Glutamatergic neuron (in vitro differentiated cells): Measurements from ENCODE around the gene KRT72. TPM values are rescaled to one million over a fixed set of nuclear protein-coding genes. Genes with fewer than 3 reads are reported as not detected.

Experiments
- DNase-seq: peaks from one replicate; pipeline ENCODE4 v3.0.0; 2022
- H3K27ac Mint-ChIP-seq: one replicate; pipeline ENCODE4 v1.8.0; 2020; ENCODE audit warnings: mild to moderate bottlenecking, mixed read lengths, inconsistent platforms; ENCODE audit not compliant: unreplicated experiment
- H3K27me3 Mint-ChIP-seq: one replicate; pipeline ENCODE4 v1.8.0; 2020; ENCODE audit warnings: mild to moderate bottlenecking, moderate library complexity, mixed read lengths, inconsistent platforms; ENCODE audit not compliant: unreplicated experiment
- H3K36me3 Mint-ChIP-seq: one replicate; pipeline ENCODE4 v1.8.0; 2020; ENCODE audit warnings: mild to moderate bottlenecking, mixed read lengths, inconsistent platforms; ENCODE audit not compliant: unreplicated experiment
- H3K4me1 Mint-ChIP-seq: one replicate; pipeline ENCODE4 v1.8.0; 2020; ENCODE audit warnings: mild to moderate bottlenecking, low read depth, mixed read lengths, inconsistent platforms; ENCODE audit not compliant: unreplicated experiment
- H3K4me3 Mint-ChIP-seq: one replicate; pipeline ENCODE4 v1.8.0; 2020; ENCODE audit warnings: mild to moderate bottlenecking, mixed read lengths, inconsistent platforms; ENCODE audit not compliant: unreplicated experiment
- H3K9me3 Mint-ChIP-seq: one replicate; pipeline ENCODE4 v1.8.0; 2020; ENCODE audit warnings: mild to moderate bottlenecking, moderate library complexity, mixed read lengths, inconsistent platforms; ENCODE audit not compliant: unreplicated experiment
- total RNA-seq: library from RNA; stranded (reverse); fragmentation: NEBNext Ultra II Directional; extraction: Animal tissue kit (Norgen Biotek cat#: 25700); gene quantifications from one replicate; pipeline ENCODE4 v1.2.1, GENCODE V29; 2021; ENCODE audit not compliant: unreplicated experiment
- TF ChIP-seq, protein P1 (sequence below): fragments of 200-600 bp; sonication (generic); IDR thresholded peaks from one replicate; pipeline ENCODE4 v1.5.0; 2021; ENCODE audit not compliant: partially characterized antibody, unreplicated experiment

KRT72 gene
- total RNA-seq, 1 donor from 2014 or later: not detected

DNA sequence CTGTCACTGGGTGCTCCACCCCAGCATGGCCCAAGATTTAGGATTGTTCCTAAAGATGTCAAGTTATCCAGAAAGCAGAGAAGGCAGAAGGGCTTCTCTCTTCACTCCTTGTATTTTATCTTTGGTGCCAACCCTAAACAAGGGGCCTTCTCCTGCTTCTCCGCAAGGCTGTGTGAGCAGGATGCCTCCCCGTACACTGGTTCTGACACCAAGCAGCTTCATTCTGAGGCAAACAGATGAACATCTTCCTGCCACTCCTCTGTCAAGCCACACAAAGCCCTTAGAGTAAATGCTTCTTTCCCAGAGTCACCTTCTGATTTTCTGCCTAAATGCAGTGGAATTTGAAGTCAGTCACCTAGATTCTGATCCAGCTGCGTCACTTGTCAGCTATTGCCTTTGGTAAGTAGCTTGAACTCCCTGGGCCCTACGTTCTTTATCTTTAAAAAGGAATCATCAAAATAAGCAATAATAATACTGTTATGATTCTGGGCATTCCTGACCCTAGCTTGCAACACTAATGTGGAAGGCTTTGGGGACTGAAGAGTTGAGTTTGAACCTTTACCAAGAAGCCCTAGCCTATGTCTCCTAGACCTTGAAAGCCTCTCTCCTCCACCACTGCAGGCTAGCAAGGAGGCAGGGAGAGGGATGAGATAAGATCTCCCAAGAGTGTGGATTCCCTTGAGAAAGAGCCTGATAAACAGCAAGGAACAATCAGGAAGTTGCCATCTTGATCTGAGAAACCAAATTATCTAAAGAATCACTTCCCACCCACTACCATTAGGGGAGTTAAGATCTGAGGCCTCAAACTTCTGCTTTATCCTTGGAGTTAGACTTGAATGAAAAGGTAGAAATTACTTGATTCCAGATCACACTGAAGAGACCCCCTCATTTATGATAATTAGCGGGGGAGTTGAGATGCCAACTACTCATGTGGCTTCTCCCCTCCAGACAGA lies 11.4 kb upstream of the KRT72 start:
- no peaks in the 10 kb centered on the region for H3K4me1 Mint-ChIP-seq
- no peak overlapping the region for H3K4me3 Mint-ChIP-seq
- TF ChIP-seq, protein P1, sequence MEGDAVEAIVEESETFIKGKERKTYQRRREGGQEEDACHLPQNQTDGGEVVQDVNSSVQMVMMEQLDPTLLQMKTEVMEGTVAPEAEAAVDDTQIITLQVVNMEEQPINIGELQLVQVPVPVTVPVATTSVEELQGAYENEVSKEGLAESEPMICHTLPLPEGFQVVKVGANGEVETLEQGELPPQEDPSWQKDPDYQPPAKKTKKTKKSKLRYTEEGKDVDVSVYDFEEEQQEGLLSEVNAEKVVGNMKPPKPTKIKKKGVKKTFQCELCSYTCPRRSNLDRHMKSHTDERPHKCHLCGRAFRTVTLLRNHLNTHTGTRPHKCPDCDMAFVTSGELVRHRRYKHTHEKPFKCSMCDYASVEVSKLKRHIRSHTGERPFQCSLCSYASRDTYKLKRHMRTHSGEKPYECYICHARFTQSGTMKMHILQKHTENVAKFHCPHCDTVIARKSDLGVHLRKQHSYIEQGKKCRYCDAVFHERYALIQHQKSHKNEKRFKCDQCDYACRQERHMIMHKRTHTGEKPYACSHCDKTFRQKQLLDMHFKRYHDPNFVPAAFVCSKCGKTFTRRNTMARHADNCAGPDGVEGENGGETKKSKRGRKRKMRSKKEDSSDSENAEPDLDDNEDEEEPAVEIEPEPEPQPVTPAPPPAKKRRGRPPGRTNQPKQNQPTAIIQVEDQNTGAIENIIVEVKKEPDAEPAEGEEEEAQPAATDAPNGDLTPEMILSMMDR: no peak
- peaks cover 4% of the 10 kb centered on the region for H3K9me3 Mint-ChIP-seq
- no peak overlapping the region for H3K27ac Mint-ChIP-seq
- H3K36me3 Mint-ChIP-seq: peaks cover 9% of the 10 kb centered on the region
- DNase-seq: no peak
- peaks cover 6% of the 10 kb centered on the region for H3K27me3 Mint-ChIP-seq

DNA sequence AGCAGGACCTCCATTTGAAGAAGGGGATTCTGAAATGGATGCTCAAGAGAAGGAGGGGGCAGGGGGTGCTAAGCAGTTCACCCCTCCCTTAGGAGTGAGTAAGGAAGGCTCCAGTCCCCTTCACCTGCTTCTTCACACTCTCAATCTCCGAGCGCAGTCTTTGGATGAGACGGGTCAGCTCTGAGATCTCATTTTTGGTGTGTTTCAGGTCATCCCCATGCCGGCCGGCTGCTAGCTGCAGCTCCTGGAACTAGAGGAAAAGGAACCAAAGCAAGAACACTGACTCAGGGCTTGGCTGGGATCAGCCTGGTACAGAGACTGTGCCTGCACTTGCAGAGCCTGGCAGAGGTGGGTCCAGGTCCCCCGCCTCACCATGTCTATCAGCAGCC lies 9.8 kb upstream of the KRT72 start:
- TF ChIP-seq, protein P1: no peak
- peaks cover 4% of the 10 kb centered on the region for H3K9me3 Mint-ChIP-seq
- no peak overlapping the region for H3K4me3 Mint-ChIP-seq
- no peaks in the 10 kb centered on the region for H3K4me1 Mint-ChIP-seq
- no peaks in the 10 kb centered on the region for H3K36me3 Mint-ChIP-seq
- DNase-seq: no peak
- H3K27ac Mint-ChIP-seq: no peak overlapping the region
- no peaks in the 10 kb centered on the region for H3K27me3 Mint-ChIP-seq

DNA sequence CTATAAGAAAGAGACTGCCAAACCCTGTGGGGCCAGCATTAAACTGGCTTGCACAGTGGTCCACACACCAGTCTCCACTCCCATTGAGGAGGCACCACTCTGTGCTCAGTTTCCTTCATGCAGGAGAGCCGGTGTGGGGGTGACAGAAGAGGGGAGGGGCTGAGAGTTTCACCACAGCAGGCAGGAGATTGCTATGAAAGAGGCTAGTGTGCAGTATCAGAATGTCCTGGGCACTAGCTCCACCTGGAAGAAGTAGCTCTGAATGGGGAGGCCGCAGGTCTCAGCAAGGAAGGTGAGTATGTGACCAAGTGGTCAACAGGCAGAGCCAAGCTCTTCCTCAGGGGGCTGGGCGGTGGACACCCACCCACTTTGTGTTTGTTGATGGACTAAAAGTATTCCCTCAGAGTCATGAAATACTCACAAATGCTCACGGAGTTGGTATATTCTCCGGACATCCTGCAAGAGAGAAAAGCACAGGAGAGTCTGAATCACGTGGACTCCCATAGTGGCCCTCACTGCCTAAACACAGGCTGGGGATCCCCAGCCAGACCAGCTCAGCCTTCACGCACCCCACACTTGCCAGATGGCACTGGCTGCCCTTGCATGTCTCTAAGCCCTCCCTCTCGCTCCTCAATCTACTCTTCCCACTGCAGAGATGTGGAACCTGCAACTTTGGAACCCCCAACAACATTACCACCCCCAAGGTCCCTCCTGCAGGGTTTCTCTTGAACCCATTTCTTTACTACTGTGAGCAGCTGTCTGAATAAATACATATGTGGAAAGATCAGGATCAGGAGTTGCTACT lies 7.8 kb upstream of the KRT72 start:
- H3K9me3 Mint-ChIP-seq: peaks cover 4% of the 10 kb centered on the region
- no peak overlapping the region for H3K4me3 Mint-ChIP-seq
- H3K36me3 Mint-ChIP-seq: no peaks in the 10 kb centered on the region
- no peak for DNase-seq
- H3K27me3 Mint-ChIP-seq: no peaks in the 10 kb centered on the region
- no peaks in the 10 kb centered on the region for H3K4me1 Mint-ChIP-seq
- H3K27ac Mint-ChIP-seq: no peak overlapping the region
- TF ChIP-seq, protein P1: no peak

DNA sequence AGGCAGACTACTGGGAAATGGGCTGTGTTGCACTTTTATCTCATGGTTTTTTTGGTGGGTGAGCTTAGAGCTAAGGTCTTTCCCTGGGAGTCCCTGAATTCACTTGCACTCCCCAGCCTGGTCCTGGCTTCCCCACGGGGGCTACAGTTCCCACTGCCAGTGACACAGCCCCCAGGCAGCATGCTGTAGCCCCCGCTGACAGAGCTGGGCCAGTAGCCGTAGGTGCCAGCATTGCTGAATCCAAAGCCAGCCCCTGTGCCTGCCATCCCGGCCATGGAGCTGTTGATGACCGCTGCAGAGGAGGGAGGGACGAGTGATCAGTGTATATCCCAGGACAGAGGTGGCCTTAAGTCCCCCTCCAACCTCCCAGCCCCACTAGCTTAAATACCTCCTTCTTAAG lies 6.9 kb upstream of the KRT72 start:
- Mint-ChIP-seq H3K27ac (no peak overlapping the region), H3K4me3 (no peak overlapping the region), H3K27me3 (no peaks in the 10 kb centered on the region), H3K4me1 (no peaks in the 10 kb centered on the region), H3K36me3 (no peaks in the 10 kb centered on the region), H3K9me3 (peaks cover 4% of the 10 kb centered on the region)
- TF ChIP-seq, protein P1: no peak
- DNase-seq: no peak
